HEK293 (cell line): ENCODE results near the gene ALDH7A1.

Source experiments
- KLF7 ChIP-seq: fragments of 450-650 bp; formaldehyde crosslinking; IDR thresholded peaks from 2 replicates; pipeline ENCODE4 v1.5.1; 2016; ENCODE audit warnings: missing biosample characterization, missing genetic modification characterization, borderline replicate concordance
- ZNF121 ChIP-seq: fragments of 450-650 bp; formaldehyde crosslinking; IDR thresholded peaks from 2 replicates; pipeline ENCODE4 v1.5.1; 2016; ENCODE audit warnings: missing biosample characterization, missing genetic modification characterization
- ZNF146 ChIP-seq: fragments of 450-650 bp; formaldehyde crosslinking; IDR thresholded peaks from 2 replicates; pipeline ENCODE4 v1.5.1; 2016; ENCODE audit warnings: missing biosample characterization, missing genetic modification characterization
- ZNF626 ChIP-seq: fragments of 450-650 bp; sonication (Bioruptor Pico); formaldehyde crosslinking; IDR thresholded peaks from 2 replicates; pipeline ENCODE4 v1.5.1; 2018; ENCODE audit warnings: missing biosample characterization, missing genetic modification characterization, inconsistent platforms
- TF ChIP-seq, protein P1 (sequence below): fragments of 450-650 bp; formaldehyde crosslinking; IDR thresholded peaks from 2 replicates; pipeline ENCODE4 v1.5.1; 2016; ENCODE audit warnings: missing biosample characterization, missing genetic modification characterization
- TF ChIP-seq, protein P2 (sequence below): fragments of 450-650 bp; formaldehyde crosslinking; IDR thresholded peaks from 2 replicates; pipeline ENCODE4 v1.5.1; 2017; ENCODE audit warnings: missing biosample characterization, missing genetic modification characterization
- TF ChIP-seq, protein P3 (sequence below): fragments of 450-650 bp; formaldehyde crosslinking; IDR thresholded peaks from 2 replicates; pipeline ENCODE4 v1.5.1; 2016; ENCODE audit warnings: missing biosample characterization, missing genetic modification characterization
- TF ChIP-seq, protein P4 (sequence below): fragments of 450-650 bp; formaldehyde crosslinking; IDR thresholded peaks from 2 replicates; pipeline ENCODE4 v1.5.1; 2016; ENCODE audit warnings: missing biosample characterization, missing genetic modification characterization
- TF ChIP-seq, protein P5 (sequence below): fragments of 450-650 bp; formaldehyde crosslinking; IDR thresholded peaks from 2 replicates; pipeline ENCODE4 v1.5.1; 2016; ENCODE audit warnings: missing biosample characterization, missing genetic modification characterization, low read depth

DNA sequence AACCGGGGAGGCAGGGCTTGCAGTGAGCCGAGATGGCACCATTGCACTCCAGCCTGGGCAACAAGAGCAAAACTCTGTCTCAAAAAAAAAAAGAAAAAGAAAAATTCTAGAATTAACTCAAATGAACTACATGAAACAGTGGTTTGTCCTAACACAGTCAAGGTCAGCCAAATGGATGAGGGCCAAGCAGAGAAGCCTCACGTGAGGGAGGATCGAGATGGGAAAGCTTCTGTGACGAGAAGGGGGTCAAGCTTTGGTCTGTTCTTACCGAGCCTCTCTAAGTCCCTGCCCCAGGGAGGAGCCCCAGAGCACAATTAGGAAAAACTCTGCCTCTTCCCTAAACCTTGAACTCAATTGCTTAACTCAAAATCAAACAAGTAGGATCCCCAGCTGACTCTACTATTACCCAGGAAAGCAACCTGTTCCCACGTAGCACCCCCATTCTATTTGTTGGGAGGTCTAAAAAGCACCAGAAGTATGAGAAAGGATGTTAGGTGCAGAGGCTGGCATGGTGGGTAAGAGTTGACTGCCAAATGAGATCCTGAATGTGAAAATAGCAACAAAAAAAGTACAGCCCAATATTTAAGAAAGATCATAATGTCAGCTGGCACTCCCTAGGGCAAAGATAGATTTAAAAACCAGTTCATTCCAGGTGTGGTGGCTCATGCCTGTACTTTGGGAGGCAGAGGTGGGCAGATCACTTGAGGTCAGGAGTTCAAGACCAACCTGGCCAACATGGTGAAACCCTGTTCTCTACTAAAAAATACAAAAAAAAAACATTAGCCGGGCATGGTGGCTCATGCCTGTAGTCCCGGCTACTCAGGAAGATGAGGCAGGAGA, 7.2 kb downstream of the ALDH7A1 start:
- TF ChIP-seq, protein P1, sequence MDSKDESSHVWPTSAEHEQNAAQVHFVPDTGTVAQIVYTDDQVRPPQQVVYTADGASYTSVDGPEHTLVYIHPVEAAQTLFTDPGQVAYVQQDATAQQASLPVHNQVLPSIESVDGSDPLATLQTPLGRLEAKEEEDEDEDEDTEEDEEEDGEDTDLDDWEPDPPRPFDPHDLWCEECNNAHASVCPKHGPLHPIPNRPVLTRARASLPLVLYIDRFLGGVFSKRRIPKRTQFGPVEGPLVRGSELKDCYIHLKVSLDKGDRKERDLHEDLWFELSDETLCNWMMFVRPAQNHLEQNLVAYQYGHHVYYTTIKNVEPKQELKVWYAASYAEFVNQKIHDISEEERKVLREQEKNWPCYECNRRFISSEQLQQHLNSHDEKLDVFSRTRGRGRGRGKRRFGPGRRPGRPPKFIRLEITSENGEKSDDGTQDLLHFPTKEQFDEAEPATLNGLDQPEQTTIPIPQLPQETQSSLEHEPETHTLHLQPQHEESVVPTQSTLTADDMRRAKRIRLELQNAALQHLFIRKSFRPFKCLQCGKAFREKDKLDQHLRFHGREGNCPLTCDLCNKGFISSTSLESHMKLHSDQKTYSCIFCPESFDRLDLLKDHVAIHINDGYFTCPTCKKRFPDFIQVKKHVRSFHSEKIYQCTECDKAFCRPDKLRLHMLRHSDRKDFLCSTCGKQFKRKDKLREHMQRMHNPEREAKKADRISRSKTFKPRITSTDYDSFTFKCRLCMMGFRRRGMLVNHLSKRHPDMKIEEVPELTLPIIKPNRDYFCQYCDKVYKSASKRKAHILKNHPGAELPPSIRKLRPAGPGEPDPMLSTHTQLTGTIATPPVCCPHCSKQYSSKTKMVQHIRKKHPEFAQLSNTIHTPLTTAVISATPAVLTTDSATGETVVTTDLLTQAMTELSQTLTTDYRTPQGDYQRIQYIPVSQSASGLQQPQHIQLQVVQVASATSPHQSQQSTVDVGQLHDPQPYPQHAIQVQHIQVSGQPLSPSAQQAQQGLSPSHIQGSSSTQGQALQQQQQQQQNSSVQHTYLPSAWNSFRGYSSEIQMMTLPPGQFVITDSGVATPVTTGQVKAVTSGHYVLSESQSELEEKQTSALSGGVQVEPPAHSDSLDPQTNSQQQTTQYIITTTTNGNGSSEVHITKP = no peak
- TF ChIP-seq KLF7 (tag by site-specific recombination) (no peak), ZNF626 (tag by site-specific recombination) (no peak), ZNF146 (tag by site-specific recombination) (no peak), ZNF121 (tag by site-specific recombination) (no peak)
- TF ChIP-seq, protein P2, sequence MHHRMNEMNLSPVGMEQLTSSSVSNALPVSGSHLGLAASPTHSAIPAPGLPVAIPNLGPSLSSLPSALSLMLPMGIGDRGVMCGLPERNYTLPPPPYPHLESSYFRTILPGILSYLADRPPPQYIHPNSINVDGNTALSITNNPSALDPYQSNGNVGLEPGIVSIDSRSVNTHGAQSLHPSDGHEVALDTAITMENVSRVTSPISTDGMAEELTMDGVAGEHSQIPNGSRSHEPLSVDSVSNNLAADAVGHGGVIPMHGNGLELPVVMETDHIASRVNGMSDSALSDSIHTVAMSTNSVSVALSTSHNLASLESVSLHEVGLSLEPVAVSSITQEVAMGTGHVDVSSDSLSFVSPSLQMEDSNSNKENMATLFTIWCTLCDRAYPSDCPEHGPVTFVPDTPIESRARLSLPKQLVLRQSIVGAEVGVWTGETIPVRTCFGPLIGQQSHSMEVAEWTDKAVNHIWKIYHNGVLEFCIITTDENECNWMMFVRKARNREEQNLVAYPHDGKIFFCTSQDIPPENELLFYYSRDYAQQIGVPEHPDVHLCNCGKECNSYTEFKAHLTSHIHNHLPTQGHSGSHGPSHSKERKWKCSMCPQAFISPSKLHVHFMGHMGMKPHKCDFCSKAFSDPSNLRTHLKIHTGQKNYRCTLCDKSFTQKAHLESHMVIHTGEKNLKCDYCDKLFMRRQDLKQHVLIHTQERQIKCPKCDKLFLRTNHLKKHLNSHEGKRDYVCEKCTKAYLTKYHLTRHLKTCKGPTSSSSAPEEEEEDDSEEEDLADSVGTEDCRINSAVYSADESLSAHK = no peak
- TF ChIP-seq, protein P3, sequence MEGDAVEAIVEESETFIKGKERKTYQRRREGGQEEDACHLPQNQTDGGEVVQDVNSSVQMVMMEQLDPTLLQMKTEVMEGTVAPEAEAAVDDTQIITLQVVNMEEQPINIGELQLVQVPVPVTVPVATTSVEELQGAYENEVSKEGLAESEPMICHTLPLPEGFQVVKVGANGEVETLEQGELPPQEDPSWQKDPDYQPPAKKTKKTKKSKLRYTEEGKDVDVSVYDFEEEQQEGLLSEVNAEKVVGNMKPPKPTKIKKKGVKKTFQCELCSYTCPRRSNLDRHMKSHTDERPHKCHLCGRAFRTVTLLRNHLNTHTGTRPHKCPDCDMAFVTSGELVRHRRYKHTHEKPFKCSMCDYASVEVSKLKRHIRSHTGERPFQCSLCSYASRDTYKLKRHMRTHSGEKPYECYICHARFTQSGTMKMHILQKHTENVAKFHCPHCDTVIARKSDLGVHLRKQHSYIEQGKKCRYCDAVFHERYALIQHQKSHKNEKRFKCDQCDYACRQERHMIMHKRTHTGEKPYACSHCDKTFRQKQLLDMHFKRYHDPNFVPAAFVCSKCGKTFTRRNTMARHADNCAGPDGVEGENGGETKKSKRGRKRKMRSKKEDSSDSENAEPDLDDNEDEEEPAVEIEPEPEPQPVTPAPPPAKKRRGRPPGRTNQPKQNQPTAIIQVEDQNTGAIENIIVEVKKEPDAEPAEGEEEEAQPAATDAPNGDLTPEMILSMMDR (tag by site-specific recombination) = no peak
- TF ChIP-seq, protein P4, sequence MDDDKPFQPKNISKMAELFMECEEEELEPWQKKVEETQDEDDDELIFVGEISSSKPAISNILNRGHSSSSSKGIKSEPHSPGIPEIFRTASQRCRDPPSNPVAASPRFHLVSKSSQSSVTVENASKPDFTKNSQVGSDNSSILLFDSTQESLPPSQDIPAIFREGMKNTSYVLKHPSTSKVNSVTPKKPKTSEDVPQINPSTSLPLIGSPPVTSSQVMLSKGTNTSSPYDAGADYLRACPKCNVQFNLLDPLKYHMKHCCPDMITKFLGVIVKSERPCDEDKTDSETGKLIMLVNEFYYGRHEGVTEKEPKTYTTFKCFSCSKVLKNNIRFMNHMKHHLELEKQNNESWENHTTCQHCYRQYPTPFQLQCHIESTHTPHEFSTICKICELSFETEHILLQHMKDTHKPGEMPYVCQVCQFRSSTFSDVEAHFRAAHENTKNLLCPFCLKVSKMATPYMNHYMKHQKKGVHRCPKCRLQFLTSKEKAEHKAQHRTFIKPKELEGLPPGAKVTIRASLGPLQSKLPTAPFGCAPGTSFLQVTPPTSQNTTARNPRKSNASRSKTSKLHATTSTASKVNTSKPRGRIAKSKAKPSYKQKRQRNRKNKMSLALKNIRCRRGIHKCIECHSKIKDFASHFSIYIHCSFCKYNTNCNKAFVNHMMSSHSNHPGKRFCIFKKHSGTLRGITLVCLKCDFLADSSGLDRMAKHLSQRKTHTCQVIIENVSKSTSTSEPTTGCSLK (tag by site-specific recombination) = no peak
- TF ChIP-seq, protein P5, sequence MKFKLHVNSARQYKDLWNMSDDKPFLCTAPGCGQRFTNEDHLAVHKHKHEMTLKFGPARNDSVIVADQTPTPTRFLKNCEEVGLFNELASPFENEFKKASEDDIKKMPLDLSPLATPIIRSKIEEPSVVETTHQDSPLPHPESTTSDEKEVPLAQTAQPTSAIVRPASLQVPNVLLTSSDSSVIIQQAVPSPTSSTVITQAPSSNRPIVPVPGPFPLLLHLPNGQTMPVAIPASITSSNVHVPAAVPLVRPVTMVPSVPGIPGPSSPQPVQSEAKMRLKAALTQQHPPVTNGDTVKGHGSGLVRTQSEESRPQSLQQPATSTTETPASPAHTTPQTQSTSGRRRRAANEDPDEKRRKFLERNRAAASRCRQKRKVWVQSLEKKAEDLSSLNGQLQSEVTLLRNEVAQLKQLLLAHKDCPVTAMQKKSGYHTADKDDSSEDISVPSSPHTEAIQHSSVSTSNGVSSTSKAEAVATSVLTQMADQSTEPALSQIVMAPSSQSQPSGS = no peak
